Panc1 (cell line): ENCODE results near the gene OPTN.

Experiments used
- CTCF ChIP-seq: fragments of 450-650 bp; IDR thresholded peaks from 2 replicates; pipeline ENCODE4 v1.5.1; 2017; ENCODE audit warnings: mild to moderate bottlenecking
- SIN3A ChIP-seq: IDR thresholded peaks from 2 replicates; pipeline ENCODE4 v1.6.1; 2012; ENCODE audit warnings: low read depth, mild to moderate bottlenecking, low read length, moderate library complexity, borderline replicate concordance; ENCODE audit not compliant: insufficient read depth
- TCF7L2 ChIP-seq: IDR thresholded peaks from 2 replicates; pipeline ENCODE4 v1.6.1; 2011; ENCODE audit warnings: mild to moderate bottlenecking, low read depth, low read length, inconsistent platforms

GRCh38 chr10:13115832-13116803 is 16.2 kb downstream of the OPTN start:
- TF ChIP-seq SIN3A, result no peak
- TF ChIP-seq CTCF, result no peak
- no peak for TF ChIP-seq TCF7L2
